Measurements from ENCODE around the gene FLACC1.

Gene FLACC1

GRCh38 chr2:201363857-201364560 is 6.9 kb upstream of the FLACC1 start:
- Histone ChIP-seq H3K4me1 (ENCODE audit: insufficient read depth, insufficient read length) (no peaks in the 10 kb centered on the region), H3K9me3 (ENCODE audit: insufficient read depth, low read length) (peaks cover 24% of the 10 kb centered on the region; the same call in 1 of the 2 replicates), H3K36me3 (ENCODE audit: insufficient read depth, insufficient read length, low read length) (no peaks in the 10 kb centered on the region), H3K9ac (ENCODE audit: insufficient read length, low read depth) (no peak overlapping the region), H3K4me3 (ENCODE audit: insufficient read length, low read depth) (no peak overlapping the region), H3K27me3 (ENCODE audit: insufficient read depth, insufficient read length) (no peaks in the 10 kb centered on the region)
- TF ChIP-seq ZNF274 (IDR thresholded peaks at IDR 0.05; ENCODE audit: low read depth, low read length) (no peak), SUZ12 (IDR thresholded peaks at IDR 0.05; ENCODE audit: extremely low read depth, insufficient read depth, insufficient read length) (no peak)
- no peak for DNase-seq (ENCODE audit: low read depth, low spot score)

GRCh38 chr2:201362396-201362795 is 5.3 kb upstream of the FLACC1 start:
- no peaks in the 10 kb centered on the region for H3K4me1 ChIP-seq (ENCODE audit: insufficient read depth, insufficient read length)
- no peak for TF ChIP-seq YY1 (IDR thresholded peaks at IDR 0.05; ENCODE audit: insufficient read depth, insufficient read length)
- TF ChIP-seq ZNF274 (IDR thresholded peaks at IDR 0.05; ENCODE audit: low read depth, low read length): no peak
- no peak for TF ChIP-seq SUZ12 (IDR thresholded peaks at IDR 0.05; ENCODE audit: extremely low read depth, insufficient read depth, insufficient read length)
- no peaks in the 10 kb centered on the region for H3K27me3 ChIP-seq (ENCODE audit: insufficient read depth, insufficient read length)
- no peaks in the 10 kb centered on the region for H3K36me3 ChIP-seq (ENCODE audit: insufficient read depth, insufficient read length, low read length)
- no peak overlapping the region for H3K4me3 ChIP-seq (ENCODE audit: insufficient read length, low read depth)
- H3K9ac ChIP-seq (ENCODE audit: insufficient read length, low read depth): no peak overlapping the region
- H3K9me3 ChIP-seq (ENCODE audit: insufficient read depth, low read length): peaks cover 21% of the 10 kb centered on the region; the same call in 1 of the 2 replicates
- DNase-seq (ENCODE audit: low read depth, low spot score): no peak

DNA sequence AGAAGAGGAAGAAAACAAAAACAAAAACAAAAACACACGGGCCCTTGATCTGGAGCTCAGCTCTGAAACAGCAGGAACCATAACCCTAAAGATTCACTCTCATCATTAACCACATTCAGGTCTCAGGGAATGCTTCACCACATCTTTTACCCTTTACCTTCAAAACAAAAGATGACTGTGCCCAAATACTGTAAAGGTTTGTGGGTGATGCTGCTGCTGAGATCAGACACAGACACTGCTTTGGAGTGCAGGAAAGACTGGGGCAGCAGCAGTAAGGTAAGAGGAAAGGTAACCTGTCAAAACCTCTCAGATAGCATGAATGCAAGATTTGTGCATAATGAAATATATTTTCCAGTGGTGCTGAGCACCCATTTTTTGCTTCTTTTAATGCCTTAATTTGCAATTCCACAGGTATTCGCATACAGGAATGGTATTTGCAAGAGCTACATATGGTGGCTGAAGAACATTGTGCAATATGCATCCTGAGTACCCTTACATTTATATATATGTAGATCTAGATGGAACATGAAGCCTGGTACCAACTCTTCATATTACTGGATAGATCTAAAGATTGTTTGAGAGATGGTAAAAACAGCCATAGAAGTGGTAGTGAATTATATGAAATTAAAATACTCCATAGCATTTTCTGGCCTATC is 4.1 kb upstream of the FLACC1 start:
- H3K9me3 ChIP-seq (ENCODE audit: insufficient read depth, low read length): peaks cover 16% of the 10 kb centered on the region; the same call in 1 of the 2 replicates
- no peaks in the 10 kb centered on the region for H3K36me3 ChIP-seq (ENCODE audit: insufficient read depth, insufficient read length, low read length)
- TF ChIP-seq ZNF274 (IDR thresholded peaks at IDR 0.05; ENCODE audit: low read depth, low read length) (no peak), SUZ12 (IDR thresholded peaks at IDR 0.05; ENCODE audit: extremely low read depth, insufficient read depth, insufficient read length) (no peak)

GRCh38 chr2:201360256-201360655 is 3.1 kb upstream of the FLACC1 start:
- Histone ChIP-seq H3K9me3 (ENCODE audit: insufficient read depth, low read length) (peaks cover 16% of the 10 kb centered on the region; the same call in 1 of the 2 replicates), H3K36me3 (ENCODE audit: insufficient read depth, insufficient read length, low read length) (no peaks in the 10 kb centered on the region), H3K4me3 (ENCODE audit: insufficient read length, low read depth) (no peak overlapping the region), H3K9ac (ENCODE audit: insufficient read length, low read depth) (no peak overlapping the region), H3K27me3 (ENCODE audit: insufficient read depth, insufficient read length) (no peaks in the 10 kb centered on the region), H3K4me1 (ENCODE audit: insufficient read depth, insufficient read length) (no peaks in the 10 kb centered on the region)
- DNase-seq (ENCODE audit: low read depth, low spot score): no peak
- TF ChIP-seq SUZ12 (IDR thresholded peaks at IDR 0.05; ENCODE audit: extremely low read depth, insufficient read depth, insufficient read length) (no peak), ZNF274 (IDR thresholded peaks at IDR 0.05; ENCODE audit: low read depth, low read length) (no peak), YY1 (IDR thresholded peaks at IDR 0.05; ENCODE audit: insufficient read depth, insufficient read length) (no peak)

More for the DNA sequence above, 4.1 kb upstream of the FLACC1 start:
- Histone ChIP-seq H3K4me3 (ENCODE audit: insufficient read length, low read depth) (no peak overlapping the region), H3K27me3 (ENCODE audit: insufficient read depth, insufficient read length) (no peaks in the 10 kb centered on the region), H3K4me1 (ENCODE audit: insufficient read depth, insufficient read length) (no peaks in the 10 kb centered on the region), H3K9ac (ENCODE audit: insufficient read length, low read depth) (no peak overlapping the region)
- no peak for DNase-seq (ENCODE audit: low read depth, low spot score)

- no peak for DNase-seq (ENCODE audit: low read depth, low spot score)
- no peaks in the 10 kb centered on the region for H3K27me3 ChIP-seq (ENCODE audit: insufficient read depth, insufficient read length)
- peaks cover 15% of the 10 kb centered on the region; the same call in 1 of the 2 replicates for H3K9me3 ChIP-seq (ENCODE audit: insufficient read depth, low read length)
- no peak overlapping the region for H3K9ac ChIP-seq (ENCODE audit: insufficient read length, low read depth)
- no peaks in the 10 kb centered on the region for H3K4me1 ChIP-seq (ENCODE audit: insufficient read depth, insufficient read length)
- no peak overlapping the region for H3K4me3 ChIP-seq (ENCODE audit: insufficient read length, low read depth)
- TF ChIP-seq YY1 (IDR thresholded peaks at IDR 0.05; ENCODE audit: insufficient read depth, insufficient read length) (no peak), ZNF274 (IDR thresholded peaks at IDR 0.05; ENCODE audit: low read depth, low read length) (no peak), SUZ12 (IDR thresholded peaks at IDR 0.05; ENCODE audit: extremely low read depth, insufficient read depth, insufficient read length) (no peak)
- H3K36me3 ChIP-seq (ENCODE audit: insufficient read depth, insufficient read length, low read length): no peaks in the 10 kb centered on the region
These were observed 1.5 kb upstream of the FLACC1 start for GRCh38 chr2:201358684-201359083.

- DNase-seq (ENCODE audit: low read depth, low spot score): no peak
- H3K36me3 ChIP-seq (ENCODE audit: insufficient read depth, insufficient read length, low read length): no peaks in the 10 kb centered on the region
- H3K9me3 ChIP-seq (ENCODE audit: insufficient read depth, low read length): no peaks in the 10 kb centered on the region; the same call in 1 of the 2 replicates
- H3K4me3 ChIP-seq (ENCODE audit: insufficient read length, low read depth): no peak overlapping the region
- H3K4me1 ChIP-seq (ENCODE audit: insufficient read depth, insufficient read length): peaks cover 5% of the 10 kb centered on the region
- H3K27me3 ChIP-seq (ENCODE audit: insufficient read depth, insufficient read length): no peaks in the 10 kb centered on the region
- H3K9ac ChIP-seq (ENCODE audit: insufficient read length, low read depth): no peak overlapping the region
- TF ChIP-seq ZNF274 (IDR thresholded peaks at IDR 0.05; ENCODE audit: low read depth, low read length): no peak
- no peak for TF ChIP-seq SUZ12 (IDR thresholded peaks at IDR 0.05; ENCODE audit: extremely low read depth, insufficient read depth, insufficient read length)
- no peak for TF ChIP-seq YY1 (IDR thresholded peaks at IDR 0.05; ENCODE audit: insufficient read depth, insufficient read length)
These were observed 4.0 kb downstream of the FLACC1 start for GRCh38 chr2:201353116-201353515.

- DNase-seq (ENCODE audit: low read depth, low spot score): no peak
- Histone ChIP-seq H3K27me3 (ENCODE audit: insufficient read depth, insufficient read length) (no peaks in the 10 kb centered on the region), H3K9me3 (ENCODE audit: insufficient read depth, low read length) (no peaks in the 10 kb centered on the region; the same call in 1 of the 2 replicates), H3K4me3 (ENCODE audit: insufficient read length, low read depth) (no peak overlapping the region), H3K36me3 (ENCODE audit: insufficient read depth, insufficient read length, low read length) (no peaks in the 10 kb centered on the region), H3K4me1 (ENCODE audit: insufficient read depth, insufficient read length) (peaks cover 5% of the 10 kb centered on the region), H3K9ac (ENCODE audit: insufficient read length, low read depth) (no peak overlapping the region)
- TF ChIP-seq YY1 (IDR thresholded peaks at IDR 0.05; ENCODE audit: insufficient read depth, insufficient read length): no peak
- no peak for TF ChIP-seq SUZ12 (IDR thresholded peaks at IDR 0.05; ENCODE audit: extremely low read depth, insufficient read depth, insufficient read length)
- TF ChIP-seq ZNF274 (IDR thresholded peaks at IDR 0.05; ENCODE audit: low read depth, low read length): no peak
These were observed 6.3 kb downstream of the FLACC1 start for GRCh38 chr2:201350879-201351278.

All from NT2/D1 (cell line).